HepG2 (cell line): ENCODE measurements around the gene PRKN. TPM values are rescaled to one million over a fixed set of nuclear protein-coding genes. Genes with fewer than 3 reads are reported as not detected.

Experiments
- ATAC-seq: fragments of 200-7000 bp; cut with Tn5 transposase; 3 replicates; pipeline ENCODE4 v1.9.1; 2020; ENCODE audit warnings: mild to moderate bottlenecking, moderate library complexity
- BruUV-seq: library from RNA; stranded (reverse); fragments of 400-500 nt; replicated peaks from 2 replicates; lab custom pipeline; 2021; lab: Mats Ljungman, UMichigan
- CTCF ChIA-PET: fragments of 300-600 bp; formaldehyde crosslinking; extraction: SDS; loops from one replicate; lab custom pipeline; 2021; ENCODE audit warnings: low total read pairs, inconsistent platforms, low intra/inter-chr PET ratio; lab: Yijun Ruan, JAX
- POLR2A ChIA-PET: fragments of 350-600 bp; sonication (Branson Sonifier 250); formaldehyde crosslinking; loops from one replicate; lab custom pipeline; 2020; ENCODE audit warnings: antibody characterized with exemption, inconsistent platforms; lab: Yijun Ruan, JAX
- DNase-seq: peaks from one replicate; pipeline ENCODE4 v3.0.0-alpha.2; 2015; ENCODE audit warnings: low spot score
- FAIRE-seq: peaks from 3 replicates; lab custom pipeline; 2011; peaks lifted over from hg19 to GRCh38; lab: Jason Lieb, UNC
- H2AFZ ChIP-seq: one replicate; pipeline ENCODE4 v1.6.1; 2011; ENCODE audit warnings: low read length, inconsistent platforms
- H3K27ac ChIP-seq: fragments of 300-600 bp; 3 replicates; pipeline ENCODE4 v1.8.0; 2011; ENCODE audit warnings: mixed run types, mild to moderate bottlenecking, mixed read lengths, low read length, inconsistent platforms; ENCODE audit not compliant: insufficient read depth; ENCODE audit errors: extremely low read length
- H3K27me3 ChIP-seq, 2 experiments: fragments of 200-600 bp in 1 of 2; 2 replicates in 1 of 2; 3 replicates in 1 of 2; pipeline versions ENCODE4 v1.6.0 to v1.8.0; 2011; ENCODE audit warnings: low read length in 2 of 2, mild to moderate bottlenecking in 2 of 2, moderate library complexity in 2 of 2, inconsistent platforms in 1 of 2; ENCODE audit not compliant: insufficient read depth in 2 of 2, control insufficient read depth in 1 of 2
- H3K36me3 ChIP-seq, 2 experiments: fragments of 200-600 bp in 1 of 2; replicated peaks in 1 of 2; 2 replicates in 1 of 2; 3 replicates in 1 of 2; pipeline versions ENCODE4 v1.5.1 to v1.8.0; 2011; ENCODE audit warnings: low read length in 2 of 2, inconsistent platforms in 1 of 2; ENCODE audit not compliant: insufficient read depth in 2 of 2, control insufficient read depth in 1 of 2
- H3K4me1 ChIP-seq: 2 replicates; pipeline ENCODE4 v1.5.1; 2012; ENCODE audit warnings: low read length, inconsistent platforms; ENCODE audit not compliant: insufficient read depth
- H3K4me2 ChIP-seq: 2 replicates; pipeline ENCODE4 v1.6.0; 2011; ENCODE audit warnings: low read depth, low read length, inconsistent platforms
- H3K4me3 ChIP-seq, 3 experiments: fragments of 200-600 bp in 1 of 3; sonication (generic), shearing (Covaris generic) in 1 of 3; replicated peaks in 1 of 3; 2 replicates each; pipeline ENCODE4 v1.5.1; 2011 to 2016; ENCODE audit warnings: low read length in 3 of 3, inconsistent platforms in 2 of 3, low read depth in 2 of 3, mild to moderate bottlenecking in 2 of 3, control low read depth in 1 of 3, mixed read lengths in 1 of 3; ENCODE audit not compliant: insufficient read depth in 1 of 3
- H3K79me2 ChIP-seq: one replicate; pipeline ENCODE4 v1.6.1; 2011; ENCODE audit warnings: low read length, inconsistent platforms; ENCODE audit not compliant: insufficient read depth
- H3K9ac ChIP-seq: 2 replicates; pipeline ENCODE4 v1.6.0; 2011; ENCODE audit warnings: mild to moderate bottlenecking, low read depth, low read length, inconsistent platforms; ENCODE audit not compliant: insufficient read depth
- H3K9me3 ChIP-seq: 2 replicates; pipeline ENCODE4 v1.5.1; 2012; ENCODE audit warnings: mild to moderate bottlenecking, low read length
- H4K20me1 ChIP-seq: 2 replicates; pipeline ENCODE4 v1.6.0; 2011; ENCODE audit warnings: inconsistent platforms, mild to moderate bottlenecking, low read length, moderate library complexity; ENCODE audit not compliant: insufficient read depth
- AKAP8 ChIP-seq: sonication (generic); formaldehyde crosslinking; IDR thresholded peaks from 2 replicates; pipeline ENCODE4 v1.5.1; 2020; ENCODE audit warnings: mild to moderate bottlenecking, missing genetic modification reagents
- FOXJ3 ChIP-seq: sonication (generic); formaldehyde crosslinking; IDR thresholded peaks from 2 replicates; pipeline ENCODE4 v1.4.0; 2020; ENCODE audit warnings: missing genetic modification reagents, mild to moderate bottlenecking, borderline replicate concordance
- KLF12 ChIP-seq: sonication (generic); formaldehyde crosslinking; IDR thresholded peaks from 2 replicates; pipeline ENCODE4 v1.4.0; 2020; ENCODE audit warnings: missing genetic modification reagents, borderline replicate concordance
- ONECUT2 ChIP-seq: sonication (generic); formaldehyde crosslinking; IDR thresholded peaks from 2 replicates; pipeline ENCODE4 v1.4.0; 2020; ENCODE audit warnings: missing genetic modification reagents
- ZBTB7B ChIP-seq: sonication (generic); formaldehyde crosslinking; IDR thresholded peaks from 2 replicates; pipeline ENCODE4 v1.4.0; 2020; ENCODE audit warnings: missing genetic modification reagents
- ZNF441 ChIP-seq: sonication (generic); formaldehyde crosslinking; IDR thresholded peaks from 2 replicates; pipeline ENCODE4 v1.7.0; 2021; ENCODE audit warnings: missing genetic modification reagents, borderline replicate concordance
- WGBS: methylation state at CpG from one replicate; pipeline ENCODE4 v1.1.6; 2017; ENCODE audit warnings: low lambda C conversion rate; 5-methylcytosine and 5-hydroxymethylcytosine counted together
- in situ Hi-C: cut with HindIII; loops from 2 replicates; pipeline ENCODE4 v1.10.0; 2017; ENCODE audit warnings: low pct_unique_long_range_greater_than_20kb; ENCODE audit not compliant: extremely low pct_ligation_motif_present
- intact Hi-C: fragments of 100-400 bp; cut with micrococcal nuclease; formaldehyde crosslinking; loops from one replicate; pipeline ENCODE4 v1.10.0; 2022; ENCODE audit not compliant: unreplicated experiment
- polyA plus RNA-seq, 8 experiments: library from polyadenylated mRNA; depleted of rRNA in 3 of 8; stranded (reverse) in 7 of 8; unstranded in 1 of 8; fragments of >200 nt; fragmentation: Illumina TruSeq in 4 of 8; extraction: Trizol in 4 of 8; gene quantifications; 2 replicates each; pipeline versions ENCODE4 v1.2.1 to v1.2.3, GENCODE V29; 2011 to 2016; ENCODE audit warnings: low read depth in 4 of 8, missing spikeins in 1 of 8, mixed read lengths in 1 of 8; ENCODE audit not compliant: insufficient read depth in 1 of 8
- total RNA-seq, 5 experiments: library from RNA; depleted of rRNA; stranded (reverse); fragments of >200 nt; fragmentation: Illumina TruSeq; extraction: Trizol; gene quantifications; 2 replicates each; pipeline ENCODE4 v1.2.3, GENCODE V29; 2016; ENCODE audit warnings: low read depth in 1 of 5
- TF ChIP-seq, protein P1 (sequence below): sonication (generic); formaldehyde crosslinking; IDR thresholded peaks from 2 replicates; pipeline ENCODE4 v1.8.0; 2022; ENCODE audit warnings: missing genetic modification reagents, mild to moderate bottlenecking, moderate library complexity, borderline replicate concordance
- TF ChIP-seq, protein P2 (sequence below): sonication (generic); formaldehyde crosslinking; IDR thresholded peaks from 2 replicates; pipeline ENCODE4 v1.4.0; 2020; ENCODE audit warnings: missing genetic modification reagents
- TF ChIP-seq, protein P3 (sequence below): sonication (generic); formaldehyde crosslinking; IDR thresholded peaks from 2 replicates; pipeline ENCODE4; 2020; ENCODE audit warnings: missing genetic modification reagents, mild to moderate bottlenecking, borderline replicate concordance

The PRKN gene
- total and polyA plus RNA-seq, 2 of the 13 experiments (the other 11 are each of a cell fraction or from before 2014, with no cell fraction given): 0.31 to 0.44 TPM

DNA sequence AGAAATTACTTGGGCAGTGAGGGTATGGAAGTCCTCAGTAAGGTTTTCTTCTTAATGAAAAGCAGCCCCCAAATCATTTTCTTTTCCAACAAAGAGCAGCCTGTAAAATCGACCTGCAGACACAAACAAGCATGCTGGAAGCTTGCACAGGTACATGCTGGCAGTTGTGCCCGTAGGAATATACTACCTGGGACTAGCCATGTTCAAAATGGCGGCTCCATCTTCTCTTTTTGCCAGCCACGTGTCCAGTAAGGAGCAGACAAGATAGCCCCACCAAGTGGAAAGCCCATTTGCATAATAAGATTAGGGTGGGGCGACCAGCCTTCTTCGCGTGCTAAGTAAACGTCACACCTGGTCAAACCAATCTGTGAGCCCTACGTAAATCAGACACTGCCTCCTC, 1194.3 kb downstream of the PRKN start:
- in situ Hi-C loops: no loop called here

More for the DNA sequence above, 1194.3 kb downstream of the PRKN start:
- Histone ChIP-seq H2AFZ (no peak overlapping the region), H4K20me1 (no peaks in the 10 kb centered on the region), H3K36me3 (no peaks in the 10 kb centered on the region), H3K9me3 (no peaks in the 10 kb centered on the region), H3K79me2 (no peaks in the 10 kb centered on the region), H3K4me3 (no peak overlapping the region), H3K27ac (no peak overlapping the region), H3K9ac (no peak overlapping the region), H3K4me2 (no peak overlapping the region), H3K4me1 (no peaks in the 10 kb centered on the region)
- no peak for DNase-seq
- no peak for ATAC-seq
- intact Hi-C loops: no loop called here
- FAIRE-seq: no peak
- WGBS: 45% methylated on average over 8 of the region's 9 CpGs
- no TSS peak for BruUV-seq
- CTCF ChIA-PET: no interaction called here
- POLR2A ChIA-PET: no interaction called here
- no peak for TF ChIP-seq ONECUT2 (CRISPR knock-in tag)
- TF ChIP-seq AKAP8: no peak
- no peak for TF ChIP-seq ZBTB7B (CRISPR knock-in tag)
- TF ChIP-seq FOXJ3 (CRISPR knock-in tag): no peak
- TF ChIP-seq ZNF441 (CRISPR knock-in tag): no peak
- TF ChIP-seq, protein P1, sequence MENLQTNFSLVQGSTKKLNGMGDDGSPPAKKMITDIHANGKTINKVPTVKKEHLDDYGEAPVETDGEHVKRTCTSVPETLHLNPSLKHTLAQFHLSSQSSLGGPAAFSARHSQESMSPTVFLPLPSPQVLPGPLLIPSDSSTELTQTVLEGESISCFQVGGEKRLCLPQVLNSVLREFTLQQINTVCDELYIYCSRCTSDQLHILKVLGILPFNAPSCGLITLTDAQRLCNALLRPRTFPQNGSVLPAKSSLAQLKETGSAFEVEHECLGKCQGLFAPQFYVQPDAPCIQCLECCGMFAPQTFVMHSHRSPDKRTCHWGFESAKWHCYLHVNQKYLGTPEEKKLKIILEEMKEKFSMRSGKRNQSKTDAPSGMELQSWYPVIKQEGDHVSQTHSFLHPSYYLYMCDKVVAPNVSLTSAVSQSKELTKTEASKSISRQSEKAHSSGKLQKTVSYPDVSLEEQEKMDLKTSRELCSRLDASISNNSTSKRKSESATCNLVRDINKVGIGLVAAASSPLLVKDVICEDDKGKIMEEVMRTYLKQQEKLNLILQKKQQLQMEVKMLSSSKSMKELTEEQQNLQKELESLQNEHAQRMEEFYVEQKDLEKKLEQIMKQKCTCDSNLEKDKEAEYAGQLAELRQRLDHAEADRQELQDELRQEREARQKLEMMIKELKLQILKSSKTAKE (CRISPR knock-in tag): no peak
- TF ChIP-seq, protein P2, sequence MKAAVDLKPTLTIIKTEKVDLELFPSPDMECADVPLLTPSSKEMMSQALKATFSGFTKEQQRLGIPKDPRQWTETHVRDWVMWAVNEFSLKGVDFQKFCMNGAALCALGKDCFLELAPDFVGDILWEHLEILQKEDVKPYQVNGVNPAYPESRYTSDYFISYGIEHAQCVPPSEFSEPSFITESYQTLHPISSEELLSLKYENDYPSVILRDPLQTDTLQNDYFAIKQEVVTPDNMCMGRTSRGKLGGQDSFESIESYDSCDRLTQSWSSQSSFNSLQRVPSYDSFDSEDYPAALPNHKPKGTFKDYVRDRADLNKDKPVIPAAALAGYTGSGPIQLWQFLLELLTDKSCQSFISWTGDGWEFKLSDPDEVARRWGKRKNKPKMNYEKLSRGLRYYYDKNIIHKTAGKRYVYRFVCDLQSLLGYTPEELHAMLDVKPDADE (CRISPR knock-in tag): no peak
- no peak for TF ChIP-seq KLF12 (CRISPR knock-in tag)
- TF ChIP-seq, protein P3, sequence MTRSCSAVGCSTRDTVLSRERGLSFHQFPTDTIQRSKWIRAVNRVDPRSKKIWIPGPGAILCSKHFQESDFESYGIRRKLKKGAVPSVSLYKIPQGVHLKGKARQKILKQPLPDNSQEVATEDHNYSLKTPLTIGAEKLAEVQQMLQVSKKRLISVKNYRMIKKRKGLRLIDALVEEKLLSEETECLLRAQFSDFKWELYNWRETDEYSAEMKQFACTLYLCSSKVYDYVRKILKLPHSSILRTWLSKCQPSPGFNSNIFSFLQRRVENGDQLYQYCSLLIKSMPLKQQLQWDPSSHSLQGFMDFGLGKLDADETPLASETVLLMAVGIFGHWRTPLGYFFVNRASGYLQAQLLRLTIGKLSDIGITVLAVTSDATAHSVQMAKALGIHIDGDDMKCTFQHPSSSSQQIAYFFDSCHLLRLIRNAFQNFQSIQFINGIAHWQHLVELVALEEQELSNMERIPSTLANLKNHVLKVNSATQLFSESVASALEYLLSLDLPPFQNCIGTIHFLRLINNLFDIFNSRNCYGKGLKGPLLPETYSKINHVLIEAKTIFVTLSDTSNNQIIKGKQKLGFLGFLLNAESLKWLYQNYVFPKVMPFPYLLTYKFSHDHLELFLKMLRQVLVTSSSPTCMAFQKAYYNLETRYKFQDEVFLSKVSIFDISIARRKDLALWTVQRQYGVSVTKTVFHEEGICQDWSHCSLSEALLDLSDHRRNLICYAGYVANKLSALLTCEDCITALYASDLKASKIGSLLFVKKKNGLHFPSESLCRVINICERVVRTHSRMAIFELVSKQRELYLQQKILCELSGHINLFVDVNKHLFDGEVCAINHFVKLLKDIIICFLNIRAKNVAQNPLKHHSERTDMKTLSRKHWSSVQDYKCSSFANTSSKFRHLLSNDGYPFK (CRISPR knock-in tag): no peak
- TF ChIP-seq, all 625 proteins: peak for 0
- H3K27me3 ChIP-seq: 0 out of 5 replicates have a peak, but pooled peaks cover 0 to 6% of the 10 kb centered on the region in 2 experiments
